ENCODE measurements around the gene LAMTOR3.
A peak's percentile ranks its signal among the peaks of the same experiment; 100 is the strongest.

DNA sequence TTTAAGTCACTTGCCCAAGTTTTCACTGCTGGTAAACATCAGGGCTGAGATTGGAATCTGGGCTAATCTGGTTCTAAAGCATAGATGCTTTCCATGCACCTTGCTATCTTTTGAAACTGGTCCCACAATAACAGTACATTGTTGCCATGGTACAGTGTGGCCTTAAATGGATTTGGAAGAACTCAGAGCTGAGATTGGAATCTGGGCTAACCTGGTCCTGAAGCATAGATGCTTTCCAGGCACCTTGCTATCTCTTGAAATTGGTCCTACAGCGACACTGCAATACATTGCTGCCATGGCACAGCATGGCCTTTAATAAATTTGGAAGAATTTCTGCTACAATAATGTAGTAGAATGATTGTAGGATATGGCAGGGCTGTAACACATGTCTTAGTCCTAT lies 49.0 kb downstream of the LAMTOR3 start:
- peak; percentile 98 for TF ChIP-seq GATA3 (IDR thresholded peaks at IDR 0.05; ENCODE audit: low read depth, low read length)
- TF ChIP-seq GATA2 (IDR thresholded peaks at IDR 0.05; ENCODE audit: low read depth, low read length): peak; percentile 99
